Parathyroid adenoma (tissue), 2 donors: ENCODE data around the gene COPS9.

ENCODE experiments used
- H2AFZ ChIP-seq: fragments of 300-600 bp; sonication (generic); one replicate; pipeline ENCODE4 v1.7.0; 2017; ENCODE audit warnings: antibody characterized with exemption, mild to moderate bottlenecking
- H3K27ac ChIP-seq: fragments of 300-600 bp; sonication (generic); one replicate; pipeline ENCODE4 v1.7.0; 2017
- H3K27me3 ChIP-seq: fragments of 300-600 bp; sonication (generic); one replicate; pipeline ENCODE4 v1.7.0; 2017; ENCODE audit warnings: low read length; ENCODE audit not compliant: control insufficient read depth, insufficient read depth
- H3K36me3 ChIP-seq: fragments of 300-600 bp; sonication (generic); one replicate; pipeline ENCODE4 v1.7.0; 2017; ENCODE audit warnings: low read length; ENCODE audit not compliant: control insufficient read depth, insufficient read depth
- H3K4me1 ChIP-seq: fragments of 300-600 bp; sonication (generic); one replicate; pipeline ENCODE4 v1.7.0; 2017; ENCODE audit warnings: control low read depth
- H3K4me2 ChIP-seq: fragments of 300-600 bp; sonication (generic); one replicate; pipeline ENCODE4 v1.7.0; 2017; ENCODE audit warnings: low read length
- H3K4me3 ChIP-seq: fragments of 300-600 bp; sonication (generic); one replicate; pipeline ENCODE4 v1.7.0; 2017; ENCODE audit warnings: low read depth, low read length
- H3K79me2 ChIP-seq: fragments of 300-600 bp; sonication (generic); one replicate; pipeline ENCODE4 v1.7.0; 2017; ENCODE audit warnings: control low read depth
- H3K9ac ChIP-seq: fragments of 300-600 bp; sonication (generic); one replicate; pipeline ENCODE4 v1.7.0; 2017; ENCODE audit warnings: mild to moderate bottlenecking
- H3K9me3 ChIP-seq: fragments of 300-600 bp; sonication (generic); one replicate; pipeline ENCODE4 v1.7.0; 2017; ENCODE audit warnings: low read length; ENCODE audit not compliant: control insufficient read depth
- CTCF ChIP-seq: fragments of 300-600 bp; sonication (generic); IDR thresholded peaks from one replicate; pipeline ENCODE4 v1.7.0; 2017; ENCODE audit warnings: antibody characterized with exemption, mild to moderate bottlenecking
- donor health status: primary hyperparathyroidism.

The COPS9 gene

GRCh38 chr2:240178564-240178963 is 42.5 kb upstream of the COPS9 start:
- Histone ChIP-seq H3K9ac (no peak overlapping the region), H2AFZ (no peak overlapping the region), H3K27ac (no peak overlapping the region), H3K79me2 (no peaks in the 10 kb centered on the region), H3K9me3 (no peaks in the 10 kb centered on the region), H3K36me3 (no peaks in the 10 kb centered on the region), H3K4me3 (no peak overlapping the region), H3K4me1 (no peaks in the 10 kb centered on the region), H3K27me3 (peaks cover 3% of the 10 kb centered on the region), H3K4me2 (no peak overlapping the region)
- no peak for TF ChIP-seq CTCF

GRCh38 chr2:240174496-240174895 is 38.4 kb upstream of the COPS9 start:
- Histone ChIP-seq H3K79me2 (no peaks in the 10 kb centered on the region), H2AFZ (no peak overlapping the region), H3K4me2 (no peak overlapping the region), H3K4me1 (no peaks in the 10 kb centered on the region), H3K27ac (no peak overlapping the region), H3K9ac (no peak overlapping the region), H3K4me3 (no peak overlapping the region), H3K9me3 (no peaks in the 10 kb centered on the region), H3K27me3 (peaks cover 3% of the 10 kb centered on the region), H3K36me3 (no peaks in the 10 kb centered on the region)
- TF ChIP-seq CTCF: no peak

DNA sequence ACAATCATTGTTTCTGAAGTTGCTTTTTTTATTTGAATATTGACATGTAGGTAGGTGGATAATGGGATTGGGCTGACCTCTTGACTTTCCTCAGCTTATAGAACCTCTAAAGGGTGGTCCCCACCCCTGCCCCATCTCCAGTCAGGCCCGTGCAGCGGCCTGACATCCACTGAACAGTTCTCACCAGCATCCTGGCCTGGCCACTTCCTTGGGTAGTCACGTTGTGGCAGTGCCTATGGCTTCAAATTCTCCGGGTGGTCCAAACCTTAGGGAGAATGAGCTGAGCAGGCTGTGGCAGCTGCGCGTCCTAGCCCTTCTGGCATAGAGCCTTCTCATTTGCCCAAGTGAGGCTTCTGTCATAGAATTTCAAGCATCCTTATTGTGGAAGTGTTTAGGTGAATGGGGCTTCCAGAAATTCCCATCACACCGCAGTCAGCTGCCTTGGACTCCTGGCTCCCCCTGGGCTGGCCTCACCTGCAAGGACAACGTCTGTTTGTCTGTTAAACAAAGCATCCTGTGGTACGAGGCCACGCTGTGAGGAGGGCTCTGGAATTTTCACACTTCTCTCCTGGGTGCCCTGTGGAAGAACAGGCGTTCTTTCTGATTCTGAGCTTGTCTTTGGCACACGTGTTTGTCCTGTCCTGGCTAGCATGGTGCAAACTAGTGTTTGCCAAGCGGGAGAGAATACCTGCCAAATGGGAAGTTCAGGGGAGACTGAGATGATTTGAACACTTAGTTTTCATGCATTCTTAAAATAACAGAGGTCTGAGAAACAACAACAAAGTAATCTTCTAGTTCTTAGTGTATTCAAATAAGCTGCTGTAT is 36.2 kb upstream of the COPS9 start:
- Histone ChIP-seq H3K27me3 (no peaks in the 10 kb centered on the region), H3K9ac (no peak overlapping the region), H2AFZ (no peak overlapping the region), H3K4me2 (no peak overlapping the region), H3K9me3 (no peaks in the 10 kb centered on the region), H3K79me2 (no peaks in the 10 kb centered on the region), H3K4me1 (no peaks in the 10 kb centered on the region), H3K4me3 (no peak overlapping the region), H3K36me3 (no peaks in the 10 kb centered on the region), H3K27ac (no peak overlapping the region)
- no peak for TF ChIP-seq CTCF

- no peaks in the 10 kb centered on the region for H3K79me2 ChIP-seq
- H3K27me3 ChIP-seq: no peaks in the 10 kb centered on the region
- no peaks in the 10 kb centered on the region for H3K4me1 ChIP-seq
- no peaks in the 10 kb centered on the region for H3K36me3 ChIP-seq
- no peak overlapping the region for H3K27ac ChIP-seq
- H3K9ac ChIP-seq: no peak overlapping the region
- H3K4me3 ChIP-seq: no peak overlapping the region
- TF ChIP-seq CTCF: no peak
- H2AFZ ChIP-seq: no peak overlapping the region
- no peaks in the 10 kb centered on the region for H3K9me3 ChIP-seq
- H3K4me2 ChIP-seq: no peak overlapping the region
These were observed 34.8 kb upstream of the COPS9 start for GRCh38 chr2:240170883-240171282.

- no peaks in the 10 kb centered on the region for H3K9me3 ChIP-seq
- no peak overlapping the region for H3K27ac ChIP-seq
- no peak overlapping the region for H3K9ac ChIP-seq
- TF ChIP-seq CTCF: no peak
- no peaks in the 10 kb centered on the region for H3K36me3 ChIP-seq
- H3K4me1 ChIP-seq: no peaks in the 10 kb centered on the region
- H3K79me2 ChIP-seq: no peaks in the 10 kb centered on the region
- no peak overlapping the region for H3K4me3 ChIP-seq
- no peak overlapping the region for H2AFZ ChIP-seq
- no peaks in the 10 kb centered on the region for H3K27me3 ChIP-seq
- no peak overlapping the region for H3K4me2 ChIP-seq
These were observed 34.2 kb upstream of the COPS9 start for GRCh38 chr2:240170354-240170735.
